ENCODE measurements around the gene PADI2.

DNA sequence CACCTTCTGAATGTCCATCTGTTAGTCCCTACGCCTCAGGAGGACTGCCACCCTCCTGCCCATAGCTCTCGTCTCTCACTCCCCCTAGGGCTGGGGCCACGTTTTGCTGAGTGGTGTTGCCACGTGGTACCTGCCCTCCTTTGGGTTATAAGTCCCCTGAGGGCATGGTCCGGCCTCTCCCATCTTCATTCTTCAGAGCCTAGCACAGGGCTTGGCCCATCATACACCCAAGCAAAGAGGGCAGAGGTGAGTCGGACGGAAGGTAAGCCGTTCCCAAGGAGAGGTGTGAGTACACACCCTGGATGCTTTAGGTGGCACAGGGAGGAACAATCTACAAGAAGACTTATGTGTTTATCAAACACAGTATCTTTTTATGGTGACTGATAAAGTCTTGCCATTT is 10.9 kb downstream of the PADI2 start:
- TF ChIP-seq ERF (CRISPR knock-in tag; IDR thresholded peaks at IDR 0.05) (no peak), FOXM1 (IDR thresholded peaks at IDR 0.05; ENCODE audit: low read depth) (no peak), FOXM1 (CRISPR knock-in tag; IDR thresholded peaks at IDR 0.05; ENCODE audit: low read depth) (no peak), ZNF282 (CRISPR knock-in tag; IDR thresholded peaks at IDR 0.05) (no peak), ATF3 (IDR thresholded peaks at IDR 0.05) (no peak), ATF3 (CRISPR knock-in tag; conservative IDR thresholded peaks at IDR 0.05) (no peak), ZBTB1 (CRISPR knock-in tag; IDR thresholded peaks at IDR 0.05; ENCODE audit: borderline replicate concordance, low read depth) (no peak), HDAC6 (IDR thresholded peaks at IDR 0.05; ENCODE audit: low read depth, low read length) (no peak), POLR2AphosphoS5 (IDR thresholded peaks at IDR 0.05; ENCODE audit: control insufficient read depth, insufficient read depth, low read depth, low read length) (no peak), NR3C1 (CRISPR knock-in tag; IDR thresholded peaks at IDR 0.05) (no peak), CBX3 (IDR thresholded peaks at IDR 0.05; ENCODE audit: borderline replicate concordance in 1 of 2, low read length in 2 of 2) (no peak), MYNN (IDR thresholded peaks at IDR 0.05) (no peak), MYNN (CRISPR knock-in tag; IDR thresholded peaks at IDR 0.05) (no peak), CREB1 (IDR thresholded peaks at IDR 0.05) (no peak), CREB1 (CRISPR knock-in tag; IDR thresholded peaks at IDR 0.05) (no peak), CTCF (IDR thresholded peaks at IDR 0.05 in 2 of 3, conservative IDR thresholded peaks at IDR 0.05 in 1 of 3; ENCODE audit: insufficient read depth in 2 of 3, low read depth in 1 of 3, low read length in 3 of 3) (no peak)
- TF ChIP-seq, protein P1, sequence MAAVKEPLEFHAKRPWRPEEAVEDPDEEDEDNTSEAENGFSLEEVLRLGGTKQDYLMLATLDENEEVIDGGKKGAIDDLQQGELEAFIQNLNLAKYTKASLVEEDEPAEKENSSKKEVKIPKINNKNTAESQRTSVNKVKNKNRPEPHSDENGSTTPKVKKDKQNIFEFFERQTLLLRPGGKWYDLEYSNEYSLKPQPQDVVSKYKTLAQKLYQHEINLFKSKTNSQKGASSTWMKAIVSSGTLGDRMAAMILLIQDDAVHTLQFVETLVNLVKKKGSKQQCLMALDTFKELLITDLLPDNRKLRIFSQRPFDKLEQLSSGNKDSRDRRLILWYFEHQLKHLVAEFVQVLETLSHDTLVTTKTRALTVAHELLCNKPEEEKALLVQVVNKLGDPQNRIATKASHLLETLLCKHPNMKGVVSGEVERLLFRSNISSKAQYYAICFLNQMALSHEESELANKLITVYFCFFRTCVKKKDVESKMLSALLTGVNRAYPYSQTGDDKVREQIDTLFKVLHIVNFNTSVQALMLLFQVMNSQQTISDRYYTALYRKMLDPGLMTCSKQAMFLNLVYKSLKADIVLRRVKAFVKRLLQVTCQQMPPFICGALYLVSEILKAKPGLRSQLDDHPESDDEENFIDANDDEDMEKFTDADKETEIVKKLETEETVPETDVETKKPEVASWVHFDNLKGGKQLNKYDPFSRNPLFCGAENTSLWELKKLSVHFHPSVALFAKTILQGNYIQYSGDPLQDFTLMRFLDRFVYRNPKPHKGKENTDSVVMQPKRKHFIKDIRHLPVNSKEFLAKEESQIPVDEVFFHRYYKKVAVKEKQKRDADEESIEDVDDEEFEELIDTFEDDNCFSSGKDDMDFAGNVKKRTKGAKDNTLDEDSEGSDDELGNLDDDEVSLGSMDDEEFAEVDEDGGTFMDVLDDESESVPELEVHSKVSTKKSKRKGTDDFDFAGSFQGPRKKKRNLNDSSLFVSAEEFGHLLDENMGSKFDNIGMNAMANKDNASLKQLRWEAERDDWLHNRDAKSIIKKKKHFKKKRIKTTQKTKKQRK (IDR thresholded peaks at IDR 0.05; ENCODE audit: borderline replicate concordance, low read depth, low read length): no peak
- TF ChIP-seq, protein P2, sequence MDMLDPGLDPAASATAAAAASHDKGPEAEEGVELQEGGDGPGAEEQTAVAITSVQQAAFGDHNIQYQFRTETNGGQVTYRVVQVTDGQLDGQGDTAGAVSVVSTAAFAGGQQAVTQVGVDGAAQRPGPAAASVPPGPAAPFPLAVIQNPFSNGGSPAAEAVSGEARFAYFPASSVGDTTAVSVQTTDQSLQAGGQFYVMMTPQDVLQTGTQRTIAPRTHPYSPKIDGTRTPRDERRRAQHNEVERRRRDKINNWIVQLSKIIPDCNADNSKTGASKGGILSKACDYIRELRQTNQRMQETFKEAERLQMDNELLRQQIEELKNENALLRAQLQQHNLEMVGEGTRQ (CRISPR knock-in tag; IDR thresholded peaks at IDR 0.05): no peak
